Endothelial cell (in vitro differentiated cells): ENCODE measurements around the gene COQ8A. TPM values are rescaled to one million over a fixed set of nuclear protein-coding genes. Genes with fewer than 3 reads are reported as not detected.

ENCODE experiments used
- DNase-seq: peaks from one replicate; pipeline ENCODE4 v3.0.0; 2021; ENCODE audit warnings: low spot score
- H3K27ac Mint-ChIP-seq: one replicate; pipeline ENCODE4 v1.8.0; 2021; ENCODE audit warnings: mixed read lengths, inconsistent platforms; ENCODE audit not compliant: unreplicated experiment
- H3K27me3 Mint-ChIP-seq: one replicate; pipeline ENCODE4 v1.8.0; 2021; ENCODE audit warnings: mild to moderate bottlenecking, moderate library complexity, mixed read lengths, inconsistent platforms; ENCODE audit not compliant: unreplicated experiment
- H3K36me3 Mint-ChIP-seq: one replicate; pipeline ENCODE4 v1.8.0; 2021; ENCODE audit warnings: mild to moderate bottlenecking, low read depth, mixed read lengths, inconsistent platforms; ENCODE audit not compliant: unreplicated experiment
- H3K4me1 Mint-ChIP-seq: one replicate; pipeline ENCODE4 v1.8.0; 2021; ENCODE audit warnings: mild to moderate bottlenecking, mixed read lengths, inconsistent platforms; ENCODE audit not compliant: unreplicated experiment
- H3K4me3 Mint-ChIP-seq: one replicate; pipeline ENCODE4 v1.8.0; 2021; ENCODE audit warnings: mild to moderate bottlenecking, mixed read lengths, inconsistent platforms; ENCODE audit not compliant: unreplicated experiment
- H3K9me3 Mint-ChIP-seq: one replicate; pipeline ENCODE4 v1.8.0; 2021; ENCODE audit warnings: mixed read lengths, inconsistent platforms; ENCODE audit not compliant: unreplicated experiment
- total RNA-seq: library from RNA; stranded (reverse); fragmentation: NEBNext Ultra II Directional; extraction: Animal tissue kit (Norgen Biotek cat#: 25700); gene quantifications from one replicate; pipeline ENCODE4 v1.2.1, GENCODE V29; 2021; ENCODE audit not compliant: unreplicated experiment
- TF ChIP-seq, protein P1 (sequence below): fragments of 200-600 bp; sonication (generic); IDR thresholded peaks from one replicate; pipeline ENCODE4 v1.5.0; 2021; ENCODE audit warnings: antibody characterized with exemption; ENCODE audit not compliant: unreplicated experiment

COQ8A gene
- total RNA-seq, 1 donor from 2014 or later, result 22.7 TPM

DNA sequence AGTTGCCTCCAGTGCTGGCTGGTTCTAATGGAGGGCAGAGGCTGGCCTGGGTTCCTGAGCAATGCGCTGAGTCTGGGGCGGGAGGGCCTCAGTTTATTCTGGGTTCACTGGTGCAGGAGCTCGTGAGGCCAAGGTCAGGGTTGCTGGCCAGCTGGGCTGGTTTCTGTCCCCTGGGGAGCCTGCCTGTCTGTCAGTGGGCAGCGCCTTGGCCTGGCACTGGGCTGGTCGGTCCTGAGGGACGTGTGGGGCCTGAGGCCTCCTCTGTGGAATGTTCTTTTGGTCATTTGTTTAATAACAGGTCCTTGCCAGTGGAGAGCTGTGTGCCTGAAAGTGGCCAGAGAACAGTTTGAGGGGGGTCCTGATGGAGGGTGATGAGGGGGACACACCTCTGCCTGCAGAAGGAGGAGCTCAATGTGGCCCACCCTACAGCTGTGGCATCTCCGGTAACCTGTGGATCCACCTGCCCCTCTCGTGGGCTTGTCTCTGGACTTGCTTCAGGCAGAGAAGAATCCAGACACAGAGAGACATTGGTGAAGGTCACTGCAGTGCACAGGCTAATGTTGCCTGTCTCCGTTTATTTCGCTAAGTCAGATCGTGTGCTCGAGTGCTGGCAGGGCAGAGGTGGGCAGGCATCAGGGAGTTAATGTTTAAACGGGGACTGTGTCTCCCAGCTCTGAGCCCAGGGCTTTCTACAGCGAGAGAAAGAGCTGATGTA, 34.6 kb downstream of the COQ8A start:
- TF ChIP-seq, protein P1, sequence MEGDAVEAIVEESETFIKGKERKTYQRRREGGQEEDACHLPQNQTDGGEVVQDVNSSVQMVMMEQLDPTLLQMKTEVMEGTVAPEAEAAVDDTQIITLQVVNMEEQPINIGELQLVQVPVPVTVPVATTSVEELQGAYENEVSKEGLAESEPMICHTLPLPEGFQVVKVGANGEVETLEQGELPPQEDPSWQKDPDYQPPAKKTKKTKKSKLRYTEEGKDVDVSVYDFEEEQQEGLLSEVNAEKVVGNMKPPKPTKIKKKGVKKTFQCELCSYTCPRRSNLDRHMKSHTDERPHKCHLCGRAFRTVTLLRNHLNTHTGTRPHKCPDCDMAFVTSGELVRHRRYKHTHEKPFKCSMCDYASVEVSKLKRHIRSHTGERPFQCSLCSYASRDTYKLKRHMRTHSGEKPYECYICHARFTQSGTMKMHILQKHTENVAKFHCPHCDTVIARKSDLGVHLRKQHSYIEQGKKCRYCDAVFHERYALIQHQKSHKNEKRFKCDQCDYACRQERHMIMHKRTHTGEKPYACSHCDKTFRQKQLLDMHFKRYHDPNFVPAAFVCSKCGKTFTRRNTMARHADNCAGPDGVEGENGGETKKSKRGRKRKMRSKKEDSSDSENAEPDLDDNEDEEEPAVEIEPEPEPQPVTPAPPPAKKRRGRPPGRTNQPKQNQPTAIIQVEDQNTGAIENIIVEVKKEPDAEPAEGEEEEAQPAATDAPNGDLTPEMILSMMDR, result no peak
- Mint-ChIP-seq H3K4me1 (peaks cover 4% of the 10 kb centered on the region), H3K9me3 (no peaks in the 10 kb centered on the region), H3K27me3 (peaks cover 2% of the 10 kb centered on the region), H3K27ac (no peak overlapping the region), H3K4me3 (no peak overlapping the region), H3K36me3 (peaks cover 9% of the 10 kb centered on the region)
- DNase-seq, result no peak

DNA sequence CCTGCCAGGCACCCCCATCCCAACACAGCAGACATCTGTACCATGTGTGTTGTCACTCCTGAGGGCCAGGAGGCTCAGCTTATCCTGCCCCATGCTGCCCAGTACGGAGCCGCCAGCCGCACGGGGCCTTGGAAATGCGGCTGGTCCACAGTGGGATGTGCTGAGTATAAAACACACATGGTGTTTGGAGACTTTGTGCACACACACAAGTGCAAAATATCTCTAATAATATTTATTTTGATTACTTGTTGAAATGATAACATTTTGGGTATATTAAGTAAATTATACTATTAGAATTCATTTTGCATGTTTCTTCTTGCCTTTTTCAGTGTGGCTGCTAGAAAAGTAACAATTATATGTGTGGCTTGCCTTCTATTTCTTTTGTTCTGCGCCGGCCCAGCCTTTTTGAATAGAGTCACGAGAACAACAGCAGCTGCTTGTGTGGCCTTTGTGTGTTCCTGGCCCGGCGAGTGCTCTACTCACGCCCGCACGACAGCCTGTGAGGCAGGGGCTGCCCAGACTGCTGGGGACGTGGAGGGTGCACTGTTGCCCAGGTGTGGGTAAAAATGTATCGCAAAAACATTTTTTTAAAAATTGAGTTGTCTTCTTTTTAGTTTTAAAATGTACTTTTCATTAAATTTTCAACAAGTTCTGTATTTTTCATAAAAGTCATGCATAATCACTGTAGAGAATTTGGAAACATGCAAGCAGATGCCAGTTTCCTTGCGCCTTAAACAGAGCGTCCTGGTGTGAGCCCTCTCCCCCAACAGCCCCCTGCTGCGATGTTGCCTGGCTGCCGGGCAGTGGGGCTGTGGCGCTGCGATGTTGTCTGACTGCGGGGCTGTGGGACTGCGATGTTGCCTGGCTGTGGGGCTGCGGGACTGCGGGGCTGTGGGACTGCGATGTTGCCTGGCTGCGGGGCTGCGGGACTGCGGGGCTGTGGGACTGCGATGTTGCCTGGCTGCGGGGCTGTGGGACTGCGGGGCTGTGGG, 35.5 kb downstream of the COQ8A start:
- TF ChIP-seq, protein P1, result no peak
- no peak for DNase-seq
- H3K4me3 Mint-ChIP-seq, result no peak overlapping the region
- H3K27me3 Mint-ChIP-seq, result peaks cover 3% of the 10 kb centered on the region
- no peak overlapping the region for H3K27ac Mint-ChIP-seq
- H3K36me3 Mint-ChIP-seq, result peaks cover 9% of the 10 kb centered on the region
- H3K4me1 Mint-ChIP-seq, result peaks cover 4% of the 10 kb centered on the region
- no peaks in the 10 kb centered on the region for H3K9me3 Mint-ChIP-seq

DNA sequence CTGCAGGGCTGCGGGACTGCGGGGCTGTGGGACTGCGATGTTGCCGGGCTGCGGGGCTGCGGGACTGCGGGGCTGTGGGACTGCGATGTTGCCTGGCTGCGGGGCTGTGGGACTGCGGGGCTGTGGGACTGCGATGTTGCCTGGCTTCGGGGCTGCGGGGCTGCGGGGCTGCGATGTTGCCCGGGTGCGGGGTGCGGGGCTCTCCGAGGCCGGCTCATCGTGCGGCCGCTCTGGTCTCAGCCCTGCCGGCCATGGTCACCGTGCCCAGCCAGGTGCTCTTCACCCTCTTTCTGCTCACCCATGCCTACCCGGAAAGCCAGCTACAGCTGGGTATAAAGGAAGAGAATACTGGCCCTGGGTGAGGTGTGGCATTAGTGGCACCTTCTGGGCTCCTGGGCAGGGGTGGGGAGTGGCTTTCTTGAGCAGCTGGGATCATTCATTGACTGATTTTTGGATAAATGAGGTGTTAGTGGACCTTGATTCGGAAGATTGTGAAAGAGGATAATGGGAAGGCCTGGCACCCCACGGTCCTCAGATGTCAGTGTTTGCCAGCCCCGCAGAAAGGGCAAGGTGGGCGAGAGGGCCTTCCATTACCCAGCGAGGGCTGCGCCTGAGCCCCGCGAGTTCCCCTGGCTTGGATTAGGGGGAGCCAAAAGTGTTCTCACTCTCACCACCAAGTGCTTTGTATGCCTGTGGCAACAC, 36.3 kb downstream of the COQ8A start:
- peaks cover 4% of the 10 kb centered on the region for H3K4me1 Mint-ChIP-seq
- TF ChIP-seq, protein P1, result no peak
- no peak overlapping the region for H3K27ac Mint-ChIP-seq
- no peaks in the 10 kb centered on the region for H3K9me3 Mint-ChIP-seq
- no peak overlapping the region for H3K4me3 Mint-ChIP-seq
- no peak for DNase-seq
- peaks cover 9% of the 10 kb centered on the region for H3K36me3 Mint-ChIP-seq
- H3K27me3 Mint-ChIP-seq, result peaks cover 3% of the 10 kb centered on the region

DNA sequence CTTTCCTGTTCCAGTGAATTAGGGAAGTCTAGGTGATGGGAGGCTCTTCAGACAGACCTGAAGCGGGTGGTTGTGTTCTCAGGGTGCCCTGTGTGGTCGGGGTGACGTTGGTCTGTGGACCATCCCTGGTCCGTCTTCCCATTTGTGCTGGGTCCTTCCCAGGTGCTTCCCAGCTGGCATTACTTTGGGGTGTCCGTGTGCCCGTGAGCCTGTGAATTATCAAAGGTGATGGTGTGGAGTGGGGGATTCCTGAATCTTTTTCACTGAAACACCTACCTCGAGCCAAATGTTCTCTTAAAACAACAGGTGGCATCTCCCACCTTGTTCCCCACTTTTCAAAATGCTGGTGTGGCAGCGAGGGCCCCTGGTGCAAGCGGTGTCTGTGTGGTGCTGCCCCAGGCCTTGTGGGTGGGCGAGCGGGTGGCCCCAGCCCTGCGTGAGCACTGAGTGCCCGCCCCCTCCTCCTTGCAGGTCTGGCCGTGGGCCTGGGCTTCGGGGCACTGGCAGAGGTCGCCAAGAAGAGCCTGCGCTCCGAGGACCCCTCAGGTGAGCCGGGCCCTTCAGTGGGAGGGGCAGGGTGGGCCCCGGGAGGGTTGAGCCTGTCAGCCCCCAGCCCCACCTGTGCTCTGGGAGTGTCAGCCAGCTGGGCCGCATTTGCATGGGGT, 37.0 kb downstream of the COQ8A start:
- Mint-ChIP-seq H3K36me3 (peaks cover 3% of the 10 kb centered on the region), H3K27ac (no peak overlapping the region), H3K9me3 (no peaks in the 10 kb centered on the region), H3K4me3 (no peak overlapping the region), H3K27me3 (peaks cover 3% of the 10 kb centered on the region), H3K4me1 (peaks cover 1% of the 10 kb centered on the region)
- TF ChIP-seq, protein P1, result no peak
- DNase-seq, result no peak
